ENCODE data around the gene USP32. TPM values are rescaled to one million over a fixed set of nuclear protein-coding genes. Genes with fewer than 3 reads are reported as not detected.

The USP32 gene
- total RNA-seq, 2 experiments from 2014 or later, result 26.6 to 27.0 TPM

- ChIA-PET CTCF (interaction anchor here (1.5 kb wide), 1 partner anchor 11 kb away, joined by 4 read pairs; no protein-coding TSS in a partner anchor), POLR2A (no interaction called here)
Measured at GRCh38 chr17:60129164-60129563, 262.8 kb downstream of the USP32 start.

Other genes starting within 250 kb of the USP32 start
- gene CA4, start 242.2 kb downstream of the USP32 start, total RNA-seq, result not detected
- not detected for gene CHCT1, start 30.4 kb upstream of the USP32 start, total RNA-seq
- gene APPBP2, start 134.1 kb upstream of the USP32 start, total RNA-seq, result 10 to 100 TPM; 22.5 to 25.7 TPM
- 10 to 100 TPM; 14.0 to 14.5 TPM for gene PPM1D, start 208.1 kb upstream of the USP32 start, total RNA-seq